HG02642 (cell line): ENCODE data around the gene HS6ST3.

Experiments
- ATAC-seq: cut with Tn5 transposase; IDR thresholded peaks from one replicate; pipeline ENCODE4 v1.9.1; 2021; ENCODE audit warnings: mild to moderate bottlenecking; ENCODE audit not compliant: unreplicated experiment, poor library complexity

The HS6ST3 gene

GRCh38 chr13:96851856-96852445 lies 762.0 kb downstream of the HS6ST3 start:
- no peak for ATAC-seq

- ATAC-seq = no peak
Observed at GRCh38 chr13:96858133-96858826, 768.4 kb downstream of the HS6ST3 start.

GRCh38 chr13:96860882-96861281 lies 771.0 kb downstream of the HS6ST3 start:
- no peak for ATAC-seq

- no peak for ATAC-seq
Observed at GRCh38 chr13:96862093-96862492, 772.2 kb downstream of the HS6ST3 start.

- no peak for ATAC-seq
Observed at GRCh38 chr13:96862999-96863398, 773.1 kb downstream of the HS6ST3 start.

- ATAC-seq = no peak
Observed at GRCh38 chr13:96871469-96871868, 781.6 kb downstream of the HS6ST3 start.

GRCh38 chr13:96880419-96880818 lies 790.5 kb downstream of the HS6ST3 start:
- no peak for ATAC-seq
